22Rv1 (cell line): ENCODE data around the gene LPAR1.

ENCODE experiments used
- H3K27ac ChIP-seq: fragments of 450-650 bp; 2 replicates; pipeline ENCODE4 v1.5.1; 2017
- ZFX ChIP-seq: fragments of 450-650 bp; IDR thresholded peaks from 2 replicates; pipeline ENCODE4 v1.6.1; 2017; ENCODE audit warnings: antibody characterized with exemption, borderline replicate concordance
- TF ChIP-seq, protein P1 (sequence below): fragments of 450-650 bp; IDR thresholded peaks from 2 replicates; pipeline ENCODE4 v1.5.1; 2017; ENCODE audit warnings: mild to moderate bottlenecking

LPAR1 gene

GRCh38 chr9:110908894-110909293 lies 129.4 kb downstream of the LPAR1 start:
- TF ChIP-seq, protein P1, sequence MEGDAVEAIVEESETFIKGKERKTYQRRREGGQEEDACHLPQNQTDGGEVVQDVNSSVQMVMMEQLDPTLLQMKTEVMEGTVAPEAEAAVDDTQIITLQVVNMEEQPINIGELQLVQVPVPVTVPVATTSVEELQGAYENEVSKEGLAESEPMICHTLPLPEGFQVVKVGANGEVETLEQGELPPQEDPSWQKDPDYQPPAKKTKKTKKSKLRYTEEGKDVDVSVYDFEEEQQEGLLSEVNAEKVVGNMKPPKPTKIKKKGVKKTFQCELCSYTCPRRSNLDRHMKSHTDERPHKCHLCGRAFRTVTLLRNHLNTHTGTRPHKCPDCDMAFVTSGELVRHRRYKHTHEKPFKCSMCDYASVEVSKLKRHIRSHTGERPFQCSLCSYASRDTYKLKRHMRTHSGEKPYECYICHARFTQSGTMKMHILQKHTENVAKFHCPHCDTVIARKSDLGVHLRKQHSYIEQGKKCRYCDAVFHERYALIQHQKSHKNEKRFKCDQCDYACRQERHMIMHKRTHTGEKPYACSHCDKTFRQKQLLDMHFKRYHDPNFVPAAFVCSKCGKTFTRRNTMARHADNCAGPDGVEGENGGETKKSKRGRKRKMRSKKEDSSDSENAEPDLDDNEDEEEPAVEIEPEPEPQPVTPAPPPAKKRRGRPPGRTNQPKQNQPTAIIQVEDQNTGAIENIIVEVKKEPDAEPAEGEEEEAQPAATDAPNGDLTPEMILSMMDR, result no peak
- TF ChIP-seq ZFX, result no peak
- no peak overlapping the region for H3K27ac ChIP-seq

DNA sequence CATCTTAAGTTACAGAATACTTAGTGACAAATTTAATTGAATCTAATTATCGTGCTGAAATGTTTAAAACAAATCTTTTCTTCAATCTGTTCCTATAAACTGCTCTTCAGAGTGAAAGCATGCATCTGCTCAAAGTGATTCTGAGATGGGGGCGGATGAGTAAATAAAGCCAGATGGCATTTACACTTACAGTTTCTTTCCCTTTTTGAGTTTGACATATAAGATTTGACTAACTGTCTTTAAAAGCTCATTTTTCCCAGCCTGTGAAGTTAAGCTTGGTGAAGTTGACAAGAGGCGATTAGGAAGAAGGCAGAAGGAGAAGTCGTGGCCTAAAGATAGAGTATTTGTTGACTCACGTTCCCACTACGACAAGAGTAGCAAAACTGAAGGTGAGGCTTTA lies 137.4 kb downstream of the LPAR1 start:
- TF ChIP-seq, protein P1, result no peak
- no peak for TF ChIP-seq ZFX
- no peak overlapping the region for H3K27ac ChIP-seq

DNA sequence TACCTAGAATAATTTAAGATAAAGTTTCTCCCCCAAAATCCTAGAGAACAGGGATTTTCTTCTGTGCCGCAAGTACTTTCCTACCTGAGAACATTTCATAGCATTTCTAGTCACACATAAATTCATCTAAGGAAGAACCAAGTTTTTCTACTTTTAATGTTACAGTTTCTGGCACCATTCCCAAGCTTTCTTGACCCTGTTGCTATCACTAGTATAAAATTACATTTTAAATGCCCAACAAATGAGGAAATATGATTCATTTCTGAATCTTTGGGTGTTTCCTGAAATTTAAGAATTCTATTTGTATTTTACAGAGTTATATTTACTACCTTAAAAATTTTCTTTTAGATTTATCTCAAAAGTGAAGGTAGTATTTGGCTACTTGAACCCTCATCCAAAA lies 137.8 kb downstream of the LPAR1 start:
- no peak overlapping the region for H3K27ac ChIP-seq
- TF ChIP-seq, protein P1, result no peak

DNA sequence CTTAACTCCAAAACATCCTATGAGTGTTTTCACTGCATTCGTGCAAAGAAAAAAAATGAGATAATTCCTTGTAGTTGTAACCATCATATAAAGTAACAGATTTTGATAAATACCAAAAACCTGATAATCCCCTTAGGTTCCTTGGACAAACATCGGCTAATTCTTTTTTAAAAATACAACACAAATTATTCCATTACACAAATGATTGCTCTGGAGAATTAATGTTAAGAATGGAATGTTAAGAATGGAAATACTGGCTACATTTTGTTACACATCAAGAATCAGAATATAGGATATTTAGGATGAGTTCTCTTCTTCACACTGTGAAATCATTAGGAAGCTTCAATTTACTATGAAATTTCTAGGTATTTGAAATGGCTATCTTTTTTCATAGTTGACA lies 139.4 kb downstream of the LPAR1 start:
- TF ChIP-seq, protein P1, result no peak
- H3K27ac ChIP-seq, result no peak overlapping the region

GRCh38 chr9:110898358-110898757 lies 139.9 kb downstream of the LPAR1 start:
- TF ChIP-seq, protein P1, result no peak
- TF ChIP-seq ZFX, result no peak
- H3K27ac ChIP-seq, result no peak overlapping the region

GRCh38 chr9:110897943-110898342 lies 140.3 kb downstream of the LPAR1 start:
- no peak for TF ChIP-seq ZFX
- TF ChIP-seq, protein P1, result no peak
- H3K27ac ChIP-seq, result no peak overlapping the region

GRCh38 chr9:110895147-110895905 lies 142.9 kb downstream of the LPAR1 start:
- TF ChIP-seq ZFX, result no peak
- TF ChIP-seq, protein P1, result no peak
- H3K27ac ChIP-seq, result no peak overlapping the region
